ENCODE measurements around the gene FERMT2.
"Not testable (repeated sequence)": the region's sequence is repeated elsewhere in the genome, so short reads cannot be mapped to it uniquely, and the experiment has no call there.

Gene FERMT2

GRCh38 chr14:52900731-52901130 is 50.1 kb downstream of the FERMT2 start:
- DNase-seq (ENCODE audit: low read depth): no peak

- no peak for DNase-seq (ENCODE audit: low read depth)
Observed at GRCh38 chr14:52898496-52898895, 52.4 kb downstream of the FERMT2 start.

GRCh38 chr14:52895000-52895399 is 55.9 kb downstream of the FERMT2 start:
- DNase-seq (ENCODE audit: low read depth): no peak

- DNase-seq (ENCODE audit: low read depth): no peak
Observed at GRCh38 chr14:52891800-52892199, 59.0 kb downstream of the FERMT2 start.

- DNase-seq (ENCODE audit: low read depth): no peak
Observed at GRCh38 chr14:52888839-52889838, 61.7 kb downstream of the FERMT2 start.

- DNase-seq (ENCODE audit: low read depth): no peak
Observed at GRCh38 chr14:52888159-52888558, 62.7 kb downstream of the FERMT2 start.

- no peak for DNase-seq (ENCODE audit: low read depth)
Observed at GRCh38 chr14:52885230-52885629, 65.6 kb downstream of the FERMT2 start.

- DNase-seq (ENCODE audit: low read depth): no peak
Observed at GRCh38 chr14:52883658-52884057, 67.2 kb downstream of the FERMT2 start.

- no peak for DNase-seq (ENCODE audit: low read depth)
Observed at GRCh38 chr14:52882824-52883223, 68.0 kb downstream of the FERMT2 start.

- DNase-seq (ENCODE audit: low read depth): no peak
Observed at GRCh38 chr14:52879958-52880357, 70.9 kb downstream of the FERMT2 start.

GRCh38 chr14:52878946-52879345 is 71.9 kb downstream of the FERMT2 start:
- DNase-seq (ENCODE audit: low read depth): no peak

- DNase-seq (ENCODE audit: low read depth): no peak
Observed at GRCh38 chr14:52878469-52878868, 72.4 kb downstream of the FERMT2 start.

GRCh38 chr14:52877628-52878027 is 73.2 kb downstream of the FERMT2 start:
- no peak for DNase-seq (ENCODE audit: low read depth)

- no peak for DNase-seq (ENCODE audit: low read depth)
Observed at GRCh38 chr14:52876806-52877205, 74.0 kb downstream of the FERMT2 start.

- DNase-seq (ENCODE audit: low read depth): no peak
Observed at GRCh38 chr14:52876311-52876710, 74.5 kb downstream of the FERMT2 start.

- DNase-seq (ENCODE audit: low read depth): no peak
Observed at GRCh38 chr14:52875707-52876106, 75.1 kb downstream of the FERMT2 start.

- no peak for DNase-seq (ENCODE audit: low read depth)
Observed at GRCh38 chr14:52874389-52874788, 76.5 kb downstream of the FERMT2 start.

GRCh38 chr14:52873694-52874093 is 77.2 kb downstream of the FERMT2 start:
- DNase-seq (ENCODE audit: low read depth): no peak

- DNase-seq (ENCODE audit: low read depth): no peak
Observed at GRCh38 chr14:52873065-52873464, 77.8 kb downstream of the FERMT2 start.

- DNase-seq (ENCODE audit: low read depth): no peak
Observed at GRCh38 chr14:52871606-52872005, 79.2 kb downstream of the FERMT2 start.

- DNase-seq (ENCODE audit: low read depth): no peak
Observed at GRCh38 chr14:52868911-52869618, 81.8 kb downstream of the FERMT2 start.

- not testable (repeated sequence) for DNase-seq (ENCODE audit: low read depth)
Observed at GRCh38 chr14:52864893-52865292, 86.0 kb downstream of the FERMT2 start.

- DNase-seq (ENCODE audit: low read depth): no peak
Observed at GRCh38 chr14:52863334-52863700, 87.5 kb downstream of the FERMT2 start.
